HepG2 (cell line): ENCODE data around the gene BCAS3. TPM values are rescaled to one million over a fixed set of nuclear protein-coding genes. Genes with fewer than 3 reads are reported as not detected.
A peak's percentile ranks its signal among the peaks of the same experiment; 100 is the strongest.

ENCODE experiments used
- ARHGAP35 ChIP-seq: sonication (generic); formaldehyde crosslinking; IDR thresholded peaks from 2 replicates; pipeline ENCODE4 v1.9.0; 2022; ENCODE audit warnings: mild to moderate bottlenecking, inconsistent platforms, moderate library complexity, missing genetic modification reagents, borderline replicate concordance
- ATF4 ChIP-seq, 2 experiments: fragments of 450-650 bp in 1 of 2; sonication (generic) in 1 of 2; formaldehyde crosslinking; IDR thresholded peaks; 2 replicates each; pipeline versions ENCODE4 v1.5.0 to v1.8.0; 2020 to 2022; ENCODE audit warnings: mild to moderate bottlenecking in 1 of 2, missing genetic modification reagents in 1 of 2
- CEBPB ChIP-seq: IDR thresholded peaks from 2 replicates; pipeline ENCODE4 v1.6.1; 2011; ENCODE audit warnings: low read depth, low read length, improper control_type of control experiment, borderline replicate concordance
- DZIP1 ChIP-seq: sonication (generic); formaldehyde crosslinking; IDR thresholded peaks from 2 replicates; pipeline ENCODE4 v1.5.0; 2020; ENCODE audit warnings: mild to moderate bottlenecking, missing genetic modification reagents
- EHMT2 ChIP-seq: fragments of 200-600 bp; sonication (generic); IDR thresholded peaks from 2 replicates; pipeline ENCODE4 v1.7.0; 2017; ENCODE audit warnings: antibody characterized with exemption, low read depth, low read length, borderline replicate concordance
- ETV5 ChIP-seq: IDR thresholded peaks from 2 replicates; pipeline ENCODE4 v1.6.1; 2018; ENCODE audit warnings: missing biosample characterization, missing genetic modification reagents, inconsistent platforms, borderline replicate concordance
- FOSL1 ChIP-seq: sonication (generic); formaldehyde crosslinking; IDR thresholded peaks from 2 replicates; pipeline ENCODE4 v1.9.0; 2021; ENCODE audit warnings: missing genetic modification reagents, borderline replicate concordance
- FOXA3 ChIP-seq: IDR thresholded peaks from 2 replicates; pipeline ENCODE4 v1.6.1; 2016; ENCODE audit warnings: missing genetic modification reagents, missing compliant biosample characterization
- GATAD2A ChIP-seq: IDR thresholded peaks from 2 replicates; pipeline ENCODE4 v1.6.1; 2016
- LBX2 ChIP-seq: sonication (generic); formaldehyde crosslinking; IDR thresholded peaks from 2 replicates; pipeline ENCODE4 v1.5.0; 2020; ENCODE audit warnings: missing genetic modification reagents, mild to moderate bottlenecking, borderline replicate concordance
- RFXAP ChIP-seq: sonication (generic); formaldehyde crosslinking; IDR thresholded peaks from 2 replicates; pipeline ENCODE4 v1.4.0; 2020; ENCODE audit warnings: missing genetic modification reagents, borderline replicate concordance
- RNF2 ChIP-seq: fragments of 450-650 bp; conservative IDR thresholded peaks from 2 replicates; pipeline ENCODE4 v1.6.1; 2016; ENCODE audit warnings: low read depth
- SAP130 ChIP-seq: IDR thresholded peaks from 2 replicates; pipeline ENCODE4 v1.6.1; 2016; ENCODE audit warnings: low read depth
- SMC3 ChIP-seq: IDR thresholded peaks from 2 replicates; pipeline ENCODE4 v1.6.1; 2011; ENCODE audit warnings: low read length, improper control_type of control experiment
- TEAD3 ChIP-seq: optimal IDR thresholded peaks from 2 replicates; pipeline ENCODE3; 2016; ENCODE audit warnings: borderline replicate concordance
- ZNF3 ChIP-seq: IDR thresholded peaks from 2 replicates; pipeline ENCODE4 v1.7.0; 2017; ENCODE audit warnings: inconsistent platforms
- ZNF646 ChIP-seq: sonication (generic); formaldehyde crosslinking; IDR thresholded peaks from 2 replicates; pipeline ENCODE4 v1.9.0; 2021; ENCODE audit warnings: mild to moderate bottlenecking, missing genetic modification reagents
- ZNF703 ChIP-seq: sonication (generic); formaldehyde crosslinking; IDR thresholded peaks from 2 replicates; pipeline ENCODE4 v1.5.1; 2020; ENCODE audit warnings: missing genetic modification reagents, mild to moderate bottlenecking, moderate library complexity, borderline replicate concordance
- ZNF891 ChIP-seq: sonication (generic); formaldehyde crosslinking; IDR thresholded peaks from 2 replicates; pipeline ENCODE4 v1.5.0; 2020; ENCODE audit warnings: mild to moderate bottlenecking, missing genetic modification reagents
- polyA plus RNA-seq, 8 experiments: library from polyadenylated mRNA; depleted of rRNA in 3 of 8; stranded (reverse) in 7 of 8; unstranded in 1 of 8; fragments of >200 nt; fragmentation: Illumina TruSeq in 4 of 8; extraction: Trizol in 4 of 8; gene quantifications; 2 replicates each; pipeline versions ENCODE4 v1.2.1 to v1.2.3, GENCODE V29; 2011 to 2016; ENCODE audit warnings: low read depth in 4 of 8, missing spikeins in 1 of 8, mixed read lengths in 1 of 8; ENCODE audit not compliant: insufficient read depth in 1 of 8
- total RNA-seq, 5 experiments: library from RNA; depleted of rRNA; stranded (reverse); fragments of >200 nt; fragmentation: Illumina TruSeq; extraction: Trizol; gene quantifications; 2 replicates each; pipeline ENCODE4 v1.2.3, GENCODE V29; 2016; ENCODE audit warnings: low read depth in 1 of 5

Gene BCAS3
- total and polyA plus RNA-seq, 2 of the 13 experiments (the other 11 are each of a cell fraction or from before 2014, with no cell fraction given), result 10.7 to 11.2 TPM

- no peak for TF ChIP-seq ZNF646 (CRISPR knock-in tag)
- TF ChIP-seq ZNF891 (CRISPR knock-in tag), result no peak
- 0 out of 2 replicates have a peak, but pooled peaks have one; percentile 5 for TF ChIP-seq SMC3
- TF ChIP-seq ATF4 (CRISPR knock-in tag; IDR thresholded peaks at IDR 0.05), result peak in 1 of 2 experiments; percentile 70; a peak in 1 of 4 replicates
- TF ChIP-seq TEAD3 (CRISPR knock-in tag), result peak; percentile 21
- no peak for TF ChIP-seq EHMT2
- no peak for TF ChIP-seq RFXAP
- TF ChIP-seq FOXA3, result peak; percentile 20; the same call in 1 of the 2 replicates
- TF ChIP-seq DZIP1 (CRISPR knock-in tag), result no peak
- no peak for TF ChIP-seq ZNF3 (CRISPR knock-in tag)
- peak; percentile 46; the same call in 1 of the 2 replicates for TF ChIP-seq GATAD2A (CRISPR knock-in tag)
- TF ChIP-seq SAP130 (CRISPR knock-in tag), result 0 out of 2 replicates have a peak, but pooled peaks have one; percentile 31
- TF ChIP-seq ETV5, result no peak
- peak; percentile 56; the same call in 1 of the 2 replicates for TF ChIP-seq FOSL1 (CRISPR knock-in tag)
- peak; percentile 81 for TF ChIP-seq CEBPB
- TF ChIP-seq ARHGAP35 (CRISPR knock-in tag), result no peak
- no peak for TF ChIP-seq LBX2
- no peak for TF ChIP-seq RNF2
- TF ChIP-seq ZNF703 (CRISPR knock-in tag), result no peak
These were observed 683.4 kb downstream of the BCAS3 start (continued) for GRCh38 chr17:61361084-61361483.
